Measurements from ENCODE around the gene GRIK4.
"Not testable (repeated sequence)": the region's sequence is repeated elsewhere in the genome, so short reads cannot be mapped to it uniquely, and the experiment has no call there.

GRIK4 gene

GRCh38 chr11:120994091-120994859 is 482.7 kb downstream of the GRIK4 start:
- no peak for DNase-seq (ENCODE audit: low read depth in 3 of 3)

GRCh38 chr11:120995184-120995583 is 483.6 kb downstream of the GRIK4 start:
- DNase-seq (ENCODE audit: low read depth in 3 of 3), result no peak

- DNase-seq (ENCODE audit: low read depth in 3 of 3), result no peak
Observed at GRCh38 chr11:120996973-120997372, 485.4 kb downstream of the GRIK4 start.

GRCh38 chr11:120998581-120998980 is 487.0 kb downstream of the GRIK4 start:
- DNase-seq (ENCODE audit: low read depth in 3 of 3), result no peak

GRCh38 chr11:121004206-121004840 is 492.8 kb downstream of the GRIK4 start:
- DNase-seq (ENCODE audit: low read depth in 3 of 3), result no peak

GRCh38 chr11:121006922-121007321 is 495.4 kb downstream of the GRIK4 start:
- no peak for DNase-seq (ENCODE audit: low read depth in 3 of 3)

GRCh38 chr11:121008551-121008950 is 497.0 kb downstream of the GRIK4 start:
- DNase-seq (ENCODE audit: low read depth in 3 of 3), result no peak

- no peak for DNase-seq (ENCODE audit: low read depth in 3 of 3)
Observed at GRCh38 chr11:121012091-121012490, 500.5 kb downstream of the GRIK4 start.

- no peak for DNase-seq (ENCODE audit: low read depth in 3 of 3)
Observed at GRCh38 chr11:121018746-121019145, 507.2 kb downstream of the GRIK4 start.

- DNase-seq (ENCODE audit: low read depth in 3 of 3), result not testable (repeated sequence)
Observed at GRCh38 chr11:121021718-121022117, 510.2 kb downstream of the GRIK4 start.

GRCh38 chr11:121023848-121024751 is 512.6 kb downstream of the GRIK4 start, which contains the start of gene TBCEL:
TSS of gene TBCEL (plus strand) at chr11:121024102. CDS start at chr11:121045691, 21,589 bp downstream.
- peak; percentile 66 to 75 (median 66) for DNase-seq (ENCODE audit: low read depth in 3 of 3)

GRCh38 chr11:121024989-121025388 is 513.4 kb downstream of the GRIK4 start:
- DNase-seq (ENCODE audit: low read depth in 3 of 3), result no peak

GRCh38 chr11:121029153-121029552 is 517.6 kb downstream of the GRIK4 start:
- no peak for DNase-seq (ENCODE audit: low read depth in 3 of 3)

GRCh38 chr11:121029813-121030445 is 518.4 kb downstream of the GRIK4 start:
- DNase-seq (ENCODE audit: low read depth in 3 of 3), result no peak

GRCh38 chr11:121031167-121031566 is 519.6 kb downstream of the GRIK4 start:
- no peak for DNase-seq (ENCODE audit: low read depth in 3 of 3)

GRCh38 chr11:121031648-121032047 is 520.1 kb downstream of the GRIK4 start:
- DNase-seq (ENCODE audit: low read depth in 3 of 3), result not testable (repeated sequence)

- no peak for DNase-seq (ENCODE audit: low read depth in 3 of 3)
Observed at GRCh38 chr11:121032546-121032945, 521.0 kb downstream of the GRIK4 start.

- no peak for DNase-seq (ENCODE audit: low read depth in 3 of 3)
Observed at GRCh38 chr11:121033635-121034034, 522.1 kb downstream of the GRIK4 start.

GRCh38 chr11:121035169-121035755 is 523.7 kb downstream of the GRIK4 start:
- DNase-seq (ENCODE audit: low read depth in 3 of 3), result no peak

- no peak for DNase-seq (ENCODE audit: low read depth in 3 of 3)
Observed at GRCh38 chr11:121035780-121036179, 524.2 kb downstream of the GRIK4 start.

GRCh38 chr11:121037016-121037415 is 525.5 kb downstream of the GRIK4 start:
- no peak for DNase-seq (ENCODE audit: low read depth in 3 of 3)

All from stimulated activated CD4-positive, alpha-beta T cell treated with anti-CD3 and anti-CD28 coated beads, TNF-alpha, amount 100 ng/mL, for 48 hours (primary cell).